Brain microvascular endothelial cell (primary cell): ENCODE data around the gene LRRC56.

Source experiments
- DNase-seq: peaks from one replicate; pipeline ENCODE4 v3.0.0-alpha.2; 2020
- H3K27ac ChIP-seq: fragments of 250-450 bp; sonication (Bioruptor Pico); 2 replicates; pipeline ENCODE4 v1.5.1; 2020; ENCODE audit warnings: mild to moderate bottlenecking, moderate library complexity
- H3K27me3 ChIP-seq: fragments of 250-450 bp; sonication (Bioruptor Pico); replicated peaks from 2 replicates; pipeline ENCODE4 v1.5.1; 2020; ENCODE audit warnings: mild to moderate bottlenecking
- H3K36me3 ChIP-seq: fragments of 250-450 bp; sonication (Bioruptor Pico); replicated peaks from 2 replicates; pipeline ENCODE4 v1.5.1; 2020; ENCODE audit warnings: mild to moderate bottlenecking
- H3K4me3 ChIP-seq: 2 replicates; pipeline ENCODE4 v1.5.1; 2011; ENCODE audit warnings: low read depth, mild to moderate bottlenecking, control low read depth, low read length, moderate library complexity
- CTCF ChIP-seq: IDR thresholded peaks from 2 replicates; pipeline ENCODE4 v1.5.1; 2011; ENCODE audit warnings: low read depth, mild to moderate bottlenecking, moderate library complexity, low read length, control low read depth, inconsistent platforms; ENCODE audit errors: missing control alignments
- in situ Hi-C: cut with HindIII; loops from 2 replicates; pipeline ENCODE4 v1.10.0; 2017; ENCODE audit warnings: low sequenced_read_pairs, low pct_ligation_motif_present

The LRRC56 gene

GRCh38 chr11:598005-598680 lies 60.8 kb downstream of the LRRC56 start:
- no peak overlapping the region for H3K27ac ChIP-seq
- no peak for DNase-seq
- no peaks in the 10 kb centered on the region for H3K27me3 ChIP-seq
- in situ Hi-C loops, result no loop called here
- TF ChIP-seq CTCF, result no peak
- peaks cover 65% of the 10 kb centered on the region for H3K36me3 ChIP-seq
- H3K4me3 ChIP-seq, result no peak overlapping the region

- no peak overlapping the region for H3K27ac ChIP-seq
- no peaks in the 10 kb centered on the region for H3K27me3 ChIP-seq
- no peak for TF ChIP-seq CTCF
- H3K4me3 ChIP-seq, result no peak overlapping the region
- in situ Hi-C loops, result no loop called here
- peaks cover 72% of the 10 kb centered on the region for H3K36me3 ChIP-seq
- DNase-seq, result no peak
These were observed 64.4 kb downstream of the LRRC56 start for GRCh38 chr11:601573-602245.

GRCh38 chr11:603154-603553 lies 65.8 kb downstream of the LRRC56 start:
- Histone ChIP-seq H3K27me3 (no peaks in the 10 kb centered on the region), H3K27ac (no peak overlapping the region), H3K4me3 (no peak overlapping the region), H3K36me3 (peaks cover 77% of the 10 kb centered on the region)
- TF ChIP-seq CTCF, result no peak
- in situ Hi-C loops, result no loop called here
- no peak for DNase-seq
